Activated CD8-positive, alpha-beta memory T cell treated with anti-CD3 and anti-CD28 coated beads, Interleukin-2, amount 50 U/mL, for 1 hour (primary cell): Measurements from ENCODE around the gene OR4D1.
"Not testable (repeated sequence)": the region's sequence is repeated elsewhere in the genome, so short reads cannot be mapped to it uniquely, and the experiment has no call there.

Source experiments
- DNase-seq: peaks from one replicate; pipeline ENCODE4 v3.0.0-alpha.2; 2020; ENCODE audit errors: extremely low read depth

OR4D1 gene

DNA sequence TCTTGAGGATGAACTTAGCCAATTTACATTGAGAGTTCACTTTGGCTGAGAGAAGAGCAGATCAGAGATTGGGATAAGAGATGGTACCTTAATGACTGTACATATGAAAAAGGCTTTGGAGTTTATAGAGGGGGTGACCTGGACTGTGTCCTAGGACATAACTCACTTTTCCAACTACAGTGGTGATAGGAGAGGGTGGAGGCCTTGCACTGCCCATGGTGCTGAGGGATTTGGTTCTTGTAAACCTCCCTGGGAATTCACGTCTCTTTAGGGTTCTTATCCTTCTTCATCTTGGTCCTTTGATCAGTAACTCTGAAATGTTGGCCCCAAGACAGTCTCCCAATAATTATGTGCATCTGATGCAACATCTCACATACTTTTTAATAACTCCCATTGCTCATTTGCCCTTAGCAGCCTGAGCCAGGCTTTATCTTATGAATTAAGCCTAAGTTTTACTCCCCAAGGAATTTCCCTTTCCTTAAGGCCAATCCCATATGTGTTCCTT is at the start of gene OR4D1:
TSS of gene OR4D1 (plus strand) at position 455 of the 505 bp plus-strand sequence. CDS start 6,770 bp downstream, outside the sequence.
- DNase-seq: no peak

DNA sequence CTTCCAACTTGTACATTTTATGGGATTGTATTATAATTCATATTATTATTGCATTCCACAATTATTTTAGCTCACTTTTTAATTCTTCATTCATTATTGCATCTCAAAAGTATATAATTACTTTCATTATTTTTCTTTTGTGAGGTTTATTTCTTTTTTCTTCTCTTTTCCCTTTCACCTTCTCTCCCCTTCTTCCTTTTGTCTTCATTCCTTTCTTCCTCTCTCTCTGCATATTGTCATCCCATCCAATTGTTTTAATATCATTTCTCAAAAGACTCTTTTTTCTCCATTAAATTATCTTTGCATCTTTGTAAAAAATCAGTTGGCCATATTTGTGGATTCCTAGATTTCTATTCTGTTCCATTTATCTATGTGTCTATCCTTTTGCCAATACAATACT is 47.7 kb upstream of the OR4D1 start:
- no peak for DNase-seq

DNA sequence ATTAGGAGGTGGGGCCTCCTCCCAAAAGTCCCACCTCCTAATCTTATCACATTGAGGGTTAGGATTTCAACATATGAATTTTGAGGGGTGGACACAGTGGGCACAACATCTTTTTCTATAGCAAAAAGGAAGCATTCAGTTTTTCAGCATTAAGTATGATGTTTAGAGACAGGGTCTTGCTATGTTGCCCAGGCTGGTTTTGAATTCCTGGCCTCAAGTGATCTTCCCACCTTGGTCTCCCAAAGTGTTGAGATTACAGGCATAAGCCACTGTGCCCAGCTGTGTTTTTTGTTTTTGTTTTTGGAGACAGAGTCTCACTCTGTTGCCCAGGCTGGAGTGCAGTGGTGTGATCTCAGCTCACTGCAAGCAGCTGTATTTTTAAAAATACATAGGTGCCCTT is 46.3 kb upstream of the OR4D1 start:
- not testable (repeated sequence) for DNase-seq

DNA sequence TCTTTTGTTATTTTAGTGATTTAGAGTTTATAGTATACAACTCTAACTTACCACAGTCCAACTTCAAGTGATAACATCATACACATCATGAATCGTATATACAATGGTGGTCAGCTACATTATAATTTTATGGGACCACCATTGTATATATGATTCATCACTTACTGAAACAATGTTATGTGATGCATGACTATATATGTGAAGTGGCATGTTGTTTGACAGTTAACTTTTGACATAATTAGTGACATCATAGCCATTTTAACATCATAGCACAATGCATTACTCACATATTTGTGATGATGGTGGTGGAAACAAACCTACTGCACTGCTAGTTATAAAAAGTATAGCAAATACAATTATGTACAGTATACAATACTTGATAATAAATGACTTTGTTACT is 43.1 kb upstream of the OR4D1 start:
- DNase-seq: no peak

DNA sequence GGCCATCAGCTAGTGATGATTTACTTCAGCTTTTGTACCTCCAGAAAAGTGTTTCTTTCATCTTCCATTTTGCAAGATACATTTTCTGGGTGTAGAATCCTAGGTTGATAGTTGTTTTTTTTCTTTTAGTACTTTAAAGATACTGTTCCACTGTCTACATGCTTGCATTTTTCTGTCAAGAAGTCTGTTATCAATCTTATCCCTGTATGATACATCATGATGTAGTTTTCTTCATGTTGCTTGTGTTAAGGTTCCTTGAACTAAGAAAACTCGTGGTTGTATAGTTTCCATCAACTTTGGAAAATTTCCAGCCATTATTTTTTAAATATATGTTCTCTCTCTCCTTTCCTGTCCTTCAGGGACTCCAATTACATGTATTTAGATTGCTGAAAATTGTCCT is 40.9 kb upstream of the OR4D1 start:
- DNase-seq: no peak

DNA sequence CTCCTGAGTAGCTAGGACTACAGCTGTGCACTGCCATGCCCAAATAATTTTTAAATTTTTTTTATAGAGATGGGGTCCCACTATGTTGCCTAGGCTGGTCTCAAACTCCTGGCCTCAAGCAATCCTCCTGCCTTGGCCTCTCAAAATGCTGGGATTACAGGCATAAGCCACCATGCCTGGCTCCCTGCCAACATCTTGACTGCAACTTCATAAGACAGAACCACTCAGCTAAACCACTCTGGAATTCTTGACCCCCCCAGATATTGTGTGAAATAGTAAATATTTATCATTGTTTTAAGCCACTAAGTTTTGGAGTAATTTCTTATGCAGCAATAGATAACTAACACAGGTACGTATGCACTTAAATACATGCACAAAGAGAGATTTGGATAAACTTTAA is 39.0 kb upstream of the OR4D1 start:
- no peak for DNase-seq

DNA sequence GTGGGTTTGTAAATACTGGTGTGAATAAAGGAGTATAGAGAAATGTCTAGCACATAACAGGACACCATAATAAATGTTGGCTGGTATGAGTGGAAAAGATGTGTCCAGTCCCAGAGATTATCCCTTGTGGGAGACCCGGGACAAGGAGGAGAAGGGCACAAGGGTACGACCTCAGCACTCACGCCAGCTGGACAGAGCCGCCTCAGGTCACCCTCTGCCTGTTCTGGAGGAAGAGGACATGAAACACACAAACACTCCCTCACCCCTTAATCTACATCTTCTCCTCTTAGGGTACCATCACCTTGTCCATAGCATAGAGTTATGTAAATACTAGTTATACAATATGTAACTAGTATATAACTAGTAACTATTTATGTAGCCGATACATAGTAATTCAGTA is 38.2 kb upstream of the OR4D1 start:
- DNase-seq: no peak

DNA sequence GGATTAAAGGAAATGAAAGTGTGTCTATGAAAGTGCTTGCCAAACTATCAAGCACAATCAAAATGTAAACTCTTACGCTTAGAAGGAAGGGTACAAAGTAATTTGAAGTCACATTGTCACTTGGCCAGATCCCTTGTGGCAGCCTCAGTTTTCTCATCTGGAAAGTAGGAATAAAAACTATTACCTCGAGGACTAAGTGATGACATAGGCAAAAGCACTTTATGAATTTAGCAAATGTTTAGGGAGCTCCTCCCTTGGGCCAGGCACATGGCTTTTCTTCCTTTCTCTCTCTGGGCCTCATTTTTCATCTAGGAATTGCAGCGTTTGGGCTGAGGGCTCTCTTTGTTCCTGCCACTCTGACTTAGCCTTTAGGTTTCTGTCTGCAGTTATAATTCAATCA is 36.5 kb upstream of the OR4D1 start:
- no peak for DNase-seq

DNA sequence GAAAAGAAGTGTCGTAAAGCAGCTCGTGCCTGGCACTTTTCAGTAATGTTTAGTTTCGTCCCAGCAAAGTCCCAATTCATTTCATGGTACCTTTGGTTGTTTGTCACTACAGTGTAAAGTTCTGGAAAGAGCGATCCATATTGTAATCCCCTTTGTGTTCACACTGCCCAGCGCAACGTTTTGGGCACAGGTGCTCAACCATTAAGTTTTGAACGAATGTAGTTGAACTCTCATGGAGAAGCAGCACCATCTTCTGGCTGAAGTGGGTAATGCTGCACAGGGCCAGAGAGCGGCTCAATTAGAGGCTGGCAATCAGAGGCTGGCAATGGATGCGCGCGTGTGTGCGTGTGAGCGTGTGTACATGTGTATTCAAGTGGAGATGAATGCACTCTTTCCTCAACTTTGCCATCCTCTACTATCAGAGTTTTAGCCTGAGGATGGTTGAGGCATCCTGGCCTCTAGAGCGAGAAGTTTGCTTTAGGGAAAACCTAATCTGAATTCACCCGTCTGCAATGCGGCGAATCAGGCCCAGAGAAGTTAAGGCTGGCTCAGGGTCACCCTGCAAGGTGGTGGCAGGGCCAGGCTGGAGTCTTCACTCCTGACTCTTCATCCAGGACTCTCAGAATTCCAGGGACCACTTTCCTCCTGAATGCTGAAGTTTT is 35.1 kb upstream of the OR4D1 start:
- peak; percentile 53 for DNase-seq

DNA sequence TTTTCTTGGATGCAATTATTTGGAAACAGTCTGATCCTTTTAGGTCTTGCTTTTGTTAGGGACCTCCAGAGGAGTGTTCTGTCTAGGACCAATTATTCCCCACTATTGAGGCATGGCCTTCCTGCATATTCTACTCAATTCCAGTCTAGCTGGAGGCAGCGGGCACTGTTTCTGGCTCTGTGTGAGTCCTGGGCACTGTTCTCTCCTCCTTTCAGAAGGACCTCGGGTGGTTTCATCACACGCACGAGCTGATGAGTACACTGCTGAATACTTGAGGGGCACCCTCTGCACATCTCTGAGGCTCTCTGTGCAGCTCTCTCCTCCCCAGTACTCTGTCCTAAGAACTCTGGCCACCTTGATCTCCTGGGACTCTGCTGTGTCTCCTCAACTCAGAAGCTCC is 34.2 kb upstream of the OR4D1 start:
- DNase-seq: no peak

DNA sequence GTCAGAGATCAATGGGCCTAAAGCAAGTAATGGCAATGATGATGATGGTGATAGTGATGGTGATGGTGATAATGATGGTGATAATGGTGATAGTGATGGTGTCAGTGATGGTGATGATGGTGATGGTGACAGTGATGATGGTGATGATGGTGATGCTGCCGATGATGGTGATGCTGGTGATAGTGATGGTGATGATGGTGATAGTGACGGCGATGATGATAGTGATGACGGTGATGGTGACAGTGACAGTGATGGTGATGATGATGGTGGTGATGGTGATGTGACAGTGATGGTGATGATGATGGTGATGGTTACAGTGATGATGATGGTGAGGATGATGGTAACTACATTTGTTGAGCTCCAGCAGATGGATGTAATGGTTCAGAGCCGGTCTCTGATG is 30.8 kb upstream of the OR4D1 start:
- no peak for DNase-seq

DNA sequence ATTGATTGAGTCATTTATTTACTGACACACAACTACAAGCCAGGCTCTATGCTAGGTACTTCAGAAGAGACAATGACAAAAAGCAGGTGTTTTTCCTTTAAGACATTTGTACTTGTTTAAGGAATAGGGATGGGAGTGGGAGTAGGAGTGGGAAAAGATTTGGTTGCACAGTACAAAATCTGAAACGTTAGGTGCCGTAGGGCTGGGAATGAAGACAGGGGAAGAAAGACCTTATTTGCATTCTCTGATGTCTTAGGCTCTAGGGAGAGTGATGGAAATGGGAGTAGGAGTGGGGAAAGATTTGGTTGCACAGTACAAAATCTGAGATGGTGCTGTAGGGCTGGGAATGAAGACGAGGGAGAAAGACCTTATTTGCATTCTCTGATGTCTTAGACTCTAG is 28.7 kb upstream of the OR4D1 start:
- no peak for DNase-seq

DNA sequence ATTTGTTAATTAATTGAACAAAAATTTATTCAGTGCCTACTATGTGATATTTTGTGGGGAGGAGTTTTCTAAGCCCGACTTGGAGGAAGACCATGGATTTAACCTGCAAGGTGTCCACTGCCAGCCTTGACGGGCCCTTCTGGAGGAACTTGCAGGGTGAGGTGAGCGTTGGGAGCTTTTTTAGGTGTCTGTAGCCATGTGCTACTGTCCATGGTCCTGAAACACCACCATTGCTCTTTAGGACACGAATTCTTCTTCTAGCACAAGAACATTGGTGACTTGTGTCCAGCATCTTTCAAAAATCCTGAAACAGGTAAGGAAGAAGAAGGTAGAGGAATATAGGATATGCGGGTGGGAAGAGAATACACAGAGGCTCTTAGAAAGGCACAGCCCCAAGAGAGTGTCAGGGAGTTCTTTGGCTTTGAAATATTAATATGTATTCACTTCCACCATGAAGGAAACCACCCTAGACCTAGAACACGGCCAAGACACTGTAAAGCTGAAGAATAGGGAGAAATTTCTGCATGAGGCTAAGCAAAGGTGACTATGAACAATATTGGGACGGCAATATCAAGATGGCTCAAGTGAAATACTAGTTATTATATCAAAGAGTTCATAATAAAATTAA is 27.9 kb upstream of the OR4D1 start:
- DNase-seq: peak; percentile 25

DNA sequence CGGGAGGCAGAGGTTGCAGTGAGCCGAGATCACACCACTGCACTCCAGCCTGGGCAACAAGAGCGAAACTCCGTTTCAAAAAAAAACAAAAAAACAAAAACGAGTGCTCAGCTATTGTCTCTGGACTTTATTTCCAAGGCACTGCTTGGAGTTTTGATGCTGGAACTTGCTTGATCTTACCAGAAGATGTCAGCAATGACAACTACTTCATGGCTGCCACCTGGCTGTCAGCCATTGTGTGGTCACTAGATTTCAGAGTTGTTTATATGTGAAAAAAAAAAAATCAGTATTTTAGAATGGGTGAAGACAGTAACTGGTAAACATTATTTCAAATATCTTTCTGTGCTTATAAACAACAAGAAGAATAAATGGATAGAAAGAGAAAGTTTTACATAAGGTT is 26.3 kb upstream of the OR4D1 start:
- no peak for DNase-seq

DNA sequence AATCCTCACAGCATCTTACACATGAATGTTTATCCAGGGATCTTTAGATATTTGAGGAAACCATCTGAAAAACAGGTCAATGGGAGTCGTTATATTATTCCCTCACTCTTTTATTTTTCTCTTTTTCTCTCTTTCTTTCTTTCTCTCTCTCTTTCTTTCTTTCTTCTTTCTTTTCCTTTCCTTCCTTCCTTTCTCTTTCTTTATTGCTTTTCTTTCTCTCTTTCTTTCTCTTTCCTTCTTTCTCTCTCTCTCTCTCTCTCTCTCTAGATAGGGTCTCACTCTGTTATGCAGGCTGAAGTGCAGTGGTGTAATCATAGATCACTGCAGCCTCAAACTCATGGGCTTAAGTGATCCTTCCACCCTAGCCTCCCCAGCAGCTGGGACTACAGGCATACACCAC is 20.3 kb upstream of the OR4D1 start:
- DNase-seq: no peak

DNA sequence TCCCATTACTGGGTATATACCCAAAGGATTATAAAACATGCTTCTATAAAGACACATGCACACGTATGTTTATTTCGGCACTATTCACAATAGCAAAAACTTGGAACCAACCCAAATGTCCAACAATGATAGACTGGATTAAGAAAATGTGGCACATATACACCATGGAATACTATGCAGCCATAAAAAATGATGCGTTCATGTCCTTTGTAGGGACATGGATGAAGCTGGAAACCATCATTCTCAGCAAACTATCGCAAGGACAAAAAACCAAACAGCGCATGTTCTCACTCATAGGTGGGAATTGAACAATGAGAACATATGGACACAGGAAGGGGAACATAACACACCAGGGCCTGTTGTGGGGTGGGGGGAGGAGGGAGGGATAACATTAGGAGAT is 15.5 kb upstream of the OR4D1 start:
- not testable (repeated sequence) for DNase-seq

DNA sequence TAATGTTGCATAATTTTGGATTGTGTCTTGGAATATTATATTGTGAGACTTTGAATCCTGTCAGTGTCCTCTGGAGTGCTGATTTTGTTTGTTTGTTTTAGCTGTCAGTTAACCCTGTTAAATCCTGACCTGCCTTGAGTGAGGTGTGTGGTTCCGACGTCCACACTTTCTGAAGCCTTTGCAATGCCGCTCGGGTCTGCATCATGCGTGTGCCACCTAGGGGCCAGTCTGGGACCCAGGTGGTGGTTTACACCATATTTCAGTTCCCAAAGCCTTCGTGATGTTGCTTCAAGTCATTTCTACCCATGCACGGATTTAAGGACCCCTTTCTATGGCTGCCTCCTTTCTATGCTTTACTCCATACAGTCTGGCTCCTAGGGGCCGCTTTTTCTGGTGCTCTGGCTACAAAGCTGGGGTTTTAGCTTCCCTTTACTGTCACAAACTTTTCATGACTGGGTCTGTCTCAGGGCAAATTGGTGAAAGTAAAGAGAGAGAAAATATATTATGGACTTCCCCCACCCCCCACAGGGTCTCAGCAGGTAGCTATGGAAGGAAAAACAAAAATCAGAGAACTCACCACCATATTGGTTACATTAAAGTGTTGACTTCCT is 11.4 kb upstream of the OR4D1 start:
- DNase-seq: no peak

DNA sequence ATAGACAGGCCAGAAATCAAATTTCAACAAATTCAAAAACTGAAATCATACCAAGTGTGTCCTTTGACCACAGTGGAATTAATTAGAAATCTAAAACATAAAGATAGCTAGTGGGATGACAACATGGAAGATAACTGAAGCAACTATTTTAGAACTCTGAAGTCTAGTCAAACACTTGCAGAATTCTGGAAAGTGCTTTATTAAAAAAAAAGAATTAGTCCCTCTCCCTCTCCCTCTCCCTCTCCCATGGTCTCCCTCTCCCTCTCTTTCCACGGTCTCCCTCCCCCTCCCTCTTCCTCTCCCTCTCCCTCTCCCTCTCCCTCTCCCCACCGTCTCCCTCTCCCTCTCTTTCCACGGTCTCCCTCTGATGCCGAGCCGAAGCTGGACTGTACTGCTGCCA is 6.7 kb upstream of the OR4D1 start:
- no peak for DNase-seq

DNA sequence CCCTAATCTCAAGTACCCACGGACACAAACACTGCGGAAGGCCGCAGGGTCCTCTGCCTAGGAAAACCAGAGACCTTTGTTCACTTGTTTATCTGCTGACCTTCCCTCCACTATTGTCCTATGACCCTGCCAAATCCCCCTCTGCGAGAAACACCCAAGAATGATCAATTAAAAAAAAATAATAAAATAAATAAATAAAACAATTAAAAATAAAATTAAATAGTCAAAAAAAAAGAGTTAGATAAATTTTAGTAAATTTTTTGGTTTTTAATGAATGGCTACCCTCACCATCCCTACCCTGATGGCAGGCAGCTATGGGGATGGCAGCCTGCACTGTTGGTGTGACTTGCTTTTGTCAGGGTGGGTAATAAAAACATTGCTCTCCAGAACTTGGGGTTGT is 4.8 kb upstream of the OR4D1 start:
- not testable (repeated sequence) for DNase-seq

DNA sequence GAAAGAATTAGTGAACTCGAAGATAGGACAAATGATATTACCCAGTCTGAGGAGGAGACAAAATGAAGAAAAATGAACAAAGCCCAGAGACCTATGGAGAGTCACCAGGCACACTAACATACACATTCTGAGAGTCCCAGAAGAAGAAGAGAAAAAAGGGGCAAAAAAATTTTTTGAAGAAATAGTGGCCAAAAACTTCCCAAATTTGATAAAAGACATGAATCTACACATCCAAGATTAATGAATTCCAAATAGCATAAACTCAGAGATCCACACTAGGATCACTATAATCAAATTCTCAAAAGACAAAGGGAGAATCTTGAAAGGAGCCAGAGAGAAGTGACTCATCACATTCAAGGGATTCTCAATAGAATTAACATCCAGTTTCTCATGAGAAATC is 3.4 kb upstream of the OR4D1 start:
- DNase-seq: no peak

DNA sequence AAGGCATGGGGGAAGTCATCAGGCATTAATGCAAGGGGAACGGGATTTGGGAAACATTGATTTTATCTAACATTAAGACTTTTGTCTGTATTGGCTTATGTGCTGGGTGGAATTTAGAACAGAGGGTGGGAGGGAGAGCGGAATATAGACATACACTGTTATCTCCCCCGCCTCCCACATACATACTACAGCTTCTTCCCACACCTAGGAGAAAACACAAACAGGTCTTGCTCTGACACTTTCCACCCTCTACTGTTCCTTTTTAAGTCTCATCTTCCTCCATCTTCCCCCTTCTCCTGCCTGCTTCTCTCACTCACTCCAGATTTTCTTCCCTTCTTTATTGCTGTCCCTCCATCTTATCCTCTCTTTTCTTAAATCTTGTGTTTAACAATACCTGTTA is 425 bp downstream of the OR4D1 start:
- DNase-seq: no peak

DNA sequence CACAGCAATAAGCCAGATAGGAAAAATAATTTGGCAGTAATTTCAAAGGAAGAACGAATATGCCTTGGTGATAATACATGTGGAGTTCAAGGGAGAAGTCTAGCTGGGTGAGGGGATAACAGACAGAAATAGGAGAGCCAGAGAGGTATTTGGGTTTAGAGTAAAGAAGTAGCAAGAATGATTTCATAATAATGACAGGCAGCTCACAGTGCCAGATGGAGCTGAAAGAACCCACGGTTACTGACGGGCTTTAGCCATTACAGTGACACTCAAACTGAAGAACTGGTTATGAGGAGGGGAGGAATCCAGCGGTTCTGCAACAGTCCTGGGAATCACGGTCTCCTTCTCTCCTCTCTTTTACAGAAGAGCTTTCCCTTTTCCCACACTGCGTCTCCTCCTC is 2.2 kb downstream of the OR4D1 start:
- no peak for DNase-seq

DNA sequence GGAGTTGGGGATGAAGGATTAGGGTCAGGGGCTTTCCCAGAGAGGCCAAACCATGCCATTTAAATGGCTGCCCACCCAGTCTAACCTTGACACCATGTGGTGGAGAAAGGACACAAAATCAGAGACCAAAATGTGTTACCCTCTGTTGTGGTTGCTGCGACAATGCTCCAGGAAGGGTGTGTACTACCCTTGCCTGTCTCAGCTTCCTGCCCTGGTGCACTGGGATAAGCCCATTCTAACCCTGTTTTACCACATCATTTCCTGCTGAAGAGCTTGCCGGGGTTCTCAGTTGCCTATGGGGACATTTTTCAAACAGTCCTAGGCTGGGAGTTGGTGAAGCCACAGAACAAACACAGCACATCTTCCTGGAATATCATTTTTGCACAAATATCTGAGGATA is 4.9 kb downstream of the OR4D1 start:
- DNase-seq: peak; percentile 43
